Measurements from ENCODE around the gene OR10H1.

GRCh38 chr19:15790096-15790495 is 25.4 kb downstream of the OR10H1 start:
- TF ChIP-seq CTCF (IDR thresholded peaks at IDR 0.05) (no peak), POLR2AphosphoS5 (IDR thresholded peaks at IDR 0.05) (no peak), POLR2A (IDR thresholded peaks at IDR 0.05) (no peak), EP300 (IDR thresholded peaks at IDR 0.05) (no peak)

Data from stomach (tissue), 4 donors.